NCI-H1436 treated with DMSO at 0.1 percent for 48 hours (cell line): Measurements from ENCODE around the gene LGALS9.

ENCODE experiments used
- DNase-seq: peaks from one replicate; lab custom pipeline; 2025; lab: John Stamatoyannopoulos, UW

LGALS9 gene

GRCh38 chr17:27603421-27603770 lies 27.6 kb upstream of the LGALS9 start:
- DNase-seq, result no peak

GRCh38 chr17:27603880-27604794 lies 26.9 kb upstream of the LGALS9 start:
- no peak for DNase-seq

DNA sequence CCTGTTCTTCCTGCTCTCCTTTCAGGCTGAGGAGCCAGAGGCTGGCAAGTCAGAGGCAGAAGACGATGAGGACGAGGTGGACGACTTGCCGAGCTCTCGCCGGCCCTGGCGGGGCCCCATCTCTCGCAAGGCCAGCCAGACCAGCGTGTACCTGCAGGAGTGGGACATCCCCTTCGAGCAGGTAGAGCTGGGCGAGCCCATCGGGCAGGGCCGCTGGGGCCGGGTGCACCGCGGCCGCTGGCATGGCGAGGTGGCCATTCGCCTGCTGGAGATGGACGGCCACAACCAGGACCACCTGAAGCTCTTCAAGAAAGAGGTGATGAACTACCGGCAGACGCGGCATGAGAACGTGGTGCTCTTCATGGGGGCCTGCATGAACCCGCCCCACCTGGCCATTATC lies 25.6 kb upstream of the LGALS9 start:
- DNase-seq, result no peak

DNA sequence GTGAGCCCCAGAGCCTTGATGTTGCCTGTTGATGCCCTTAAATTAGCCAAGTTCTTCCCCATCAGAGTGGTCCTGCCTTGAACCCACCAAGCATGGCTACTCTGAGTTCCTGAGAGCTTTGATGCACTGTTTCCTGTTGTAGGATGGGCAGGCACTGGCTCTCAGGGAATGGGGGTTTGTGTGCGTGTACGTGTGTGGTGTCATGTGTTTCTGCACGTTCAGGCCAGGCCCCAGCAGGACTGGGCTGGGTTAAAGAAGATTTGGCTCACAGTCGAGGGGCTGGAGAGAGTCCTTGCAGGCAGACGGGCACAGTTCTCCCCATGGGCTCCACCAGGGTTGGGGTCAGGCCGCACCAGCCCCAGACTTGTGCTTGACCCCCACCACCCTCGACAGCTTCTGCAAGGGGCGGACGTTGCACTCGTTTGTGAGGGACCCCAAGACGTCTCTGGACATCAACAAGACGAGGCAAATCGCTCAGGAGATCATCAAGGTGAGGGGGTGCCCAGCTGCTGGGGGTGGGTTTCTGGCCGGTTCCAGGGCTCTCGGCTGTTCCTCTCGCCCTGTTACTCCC lies 23.4 kb upstream of the LGALS9 start:
- DNase-seq, result no peak

DNA sequence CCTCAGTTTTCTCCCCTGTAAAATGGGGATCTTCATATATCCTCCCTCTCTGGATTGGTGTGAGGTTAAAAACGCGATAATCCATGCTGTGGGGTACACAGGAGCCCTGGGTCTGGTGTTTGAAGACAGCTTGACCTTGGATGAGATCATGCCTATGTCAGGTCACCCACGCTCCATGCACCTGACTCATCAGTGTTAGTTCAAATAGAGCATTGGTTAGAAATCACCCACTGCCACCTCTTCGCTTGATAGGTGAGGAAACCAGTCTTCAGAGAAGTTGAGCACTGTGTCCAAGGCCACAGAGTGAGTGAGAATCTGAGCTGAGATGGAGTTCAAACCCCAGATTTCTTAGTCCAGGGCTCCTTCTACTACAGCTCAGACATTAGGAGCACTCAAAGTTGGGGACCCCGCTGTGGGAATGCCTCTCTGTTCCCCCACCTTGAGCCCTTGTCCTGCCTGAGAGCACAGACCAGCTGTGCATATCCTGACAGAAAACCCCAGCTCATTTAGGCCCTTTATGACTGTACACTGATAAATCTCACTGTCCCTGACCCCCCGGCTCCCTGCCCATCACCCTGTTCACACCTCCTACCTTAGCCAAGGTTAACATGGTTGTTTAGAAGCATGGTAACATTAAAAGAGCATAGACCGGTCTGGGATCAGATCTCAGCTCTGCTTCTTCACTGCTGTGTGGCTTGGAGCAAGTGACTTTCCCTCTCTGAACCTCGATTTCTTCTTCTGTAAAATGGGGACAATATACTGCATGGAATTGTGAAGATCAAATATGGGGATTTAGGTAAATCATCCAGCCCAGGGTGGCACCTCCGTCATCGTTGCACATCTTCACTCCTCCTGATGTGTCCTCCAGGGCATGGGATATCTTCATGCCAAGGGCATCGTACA lies 22.4 kb upstream of the LGALS9 start:
- DNase-seq, result no peak

DNA sequence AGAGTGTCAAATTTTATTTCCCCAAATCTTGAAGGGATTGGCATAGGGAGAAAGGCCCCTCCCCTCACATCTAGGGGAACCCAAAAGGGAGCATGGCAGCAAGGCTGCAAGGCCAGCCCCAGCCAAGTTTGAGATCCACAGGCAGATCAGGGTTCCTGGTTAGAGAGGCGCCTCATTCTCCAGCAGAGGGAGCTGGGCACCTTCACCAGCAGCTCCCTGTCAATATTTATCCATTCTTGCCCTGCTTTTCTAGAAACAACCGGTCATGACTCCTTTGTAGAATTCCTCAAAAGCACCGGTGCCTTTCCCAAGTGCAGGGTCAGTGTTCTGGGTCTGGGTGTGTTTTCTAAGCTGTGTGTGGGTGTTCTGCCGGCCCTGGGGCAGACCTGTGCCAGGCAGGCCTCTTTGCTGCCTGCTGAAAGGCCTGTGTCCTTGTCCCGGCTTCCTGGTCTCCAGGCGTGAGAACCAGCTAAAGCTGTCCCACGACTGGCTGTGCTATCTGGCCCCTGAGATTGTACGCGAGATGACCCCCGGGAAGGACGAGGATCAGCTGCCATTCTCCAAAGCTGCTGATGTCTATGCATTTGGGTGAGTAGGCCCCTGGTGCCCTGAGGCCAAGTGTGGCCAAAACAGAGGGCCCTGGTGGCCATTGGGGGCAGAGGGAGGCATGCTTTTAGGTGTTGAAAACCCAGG lies 21.2 kb upstream of the LGALS9 start:
- DNase-seq, result no peak

DNA sequence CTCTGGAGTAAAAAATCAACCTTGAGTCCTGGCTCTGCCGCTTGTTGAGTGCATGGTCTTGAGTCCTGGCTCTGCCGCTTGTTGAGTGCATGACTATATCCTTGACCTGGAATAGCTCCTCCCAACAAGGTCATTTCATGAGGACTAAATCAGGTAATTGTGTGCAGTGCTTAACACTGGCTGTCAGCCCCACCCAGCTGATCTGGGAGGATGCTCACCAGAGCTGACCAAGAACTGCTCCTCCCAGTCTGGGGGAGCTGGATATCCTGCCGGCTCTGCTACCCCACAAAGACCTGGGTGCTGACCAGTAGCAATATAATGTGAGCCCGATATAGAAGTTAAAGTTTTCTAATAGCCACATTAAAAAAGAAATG lies 20.7 kb upstream of the LGALS9 start:
- no peak for DNase-seq

GRCh38 chr17:27612160-27612770 lies 18.7 kb upstream of the LGALS9 start:
- no peak for DNase-seq

GRCh38 chr17:27613433-27613832 lies 17.6 kb upstream of the LGALS9 start:
- no peak for DNase-seq

DNA sequence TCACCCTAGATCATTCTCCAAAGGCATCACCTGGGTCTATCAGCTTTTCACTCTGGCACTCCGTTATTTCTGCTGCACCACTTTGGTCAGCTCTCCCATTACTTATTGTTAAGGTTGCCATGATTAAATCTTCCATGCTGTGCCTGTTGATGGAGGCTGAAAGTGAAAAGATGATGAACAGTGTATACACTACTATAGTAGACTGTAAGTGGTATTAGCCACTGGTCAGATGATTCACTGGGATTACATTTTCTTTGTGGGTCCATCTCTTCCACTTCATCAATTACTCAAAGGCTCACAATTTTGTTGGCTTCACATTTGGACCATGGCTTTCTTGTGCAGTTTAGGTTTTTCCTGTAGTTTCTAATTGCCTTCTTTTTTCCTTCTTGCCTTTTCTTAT lies 15.9 kb upstream of the LGALS9 start:
- DNase-seq, result no peak

- DNase-seq, result no peak
Measured at GRCh38 chr17:27616414-27616813, 14.6 kb upstream of the LGALS9 start.

DNA sequence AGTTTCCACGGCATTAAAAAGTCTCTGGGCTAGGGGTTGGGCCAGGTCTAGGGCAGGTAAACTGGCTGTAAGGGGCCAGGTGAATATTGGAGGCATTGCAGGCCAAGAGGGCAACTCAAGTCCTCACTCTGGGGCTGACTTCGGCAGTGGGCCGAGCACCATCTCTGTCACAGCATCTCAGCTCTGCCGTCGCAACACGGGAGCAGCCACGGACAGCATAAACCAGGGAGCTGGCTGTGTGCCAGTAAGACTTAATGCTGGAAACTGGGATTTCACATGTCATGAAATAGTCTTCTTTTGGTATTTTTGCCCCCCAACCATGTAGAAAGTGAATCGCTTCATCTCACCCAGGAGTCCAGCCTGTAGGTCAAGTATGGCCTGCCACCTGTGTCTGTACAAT lies 12.6 kb upstream of the LGALS9 start:
- no peak for DNase-seq

- no peak for DNase-seq
Measured at GRCh38 chr17:27620721-27621120, 10.3 kb upstream of the LGALS9 start.

DNA sequence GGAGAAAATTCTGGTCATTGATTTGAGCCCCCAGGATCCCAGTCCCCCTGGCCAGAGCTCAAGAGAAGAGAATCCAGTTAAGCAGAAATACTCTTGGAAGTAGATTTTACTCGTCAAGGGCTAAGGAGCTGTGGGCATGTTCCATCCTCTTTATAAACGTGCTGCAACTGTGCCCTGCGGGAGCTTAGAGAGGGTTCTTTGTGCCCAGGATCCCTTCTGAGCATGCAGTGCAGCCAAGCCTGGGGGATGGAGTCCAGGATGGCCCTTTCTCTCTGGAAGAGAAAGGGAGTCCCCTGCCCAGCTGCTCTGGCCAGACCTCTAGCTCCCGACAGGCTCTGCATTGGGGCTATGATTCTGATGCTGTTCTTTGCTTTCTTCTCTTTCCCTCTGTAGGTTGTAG lies 9.5 kb upstream of the LGALS9 start:
- DNase-seq, result no peak

DNA sequence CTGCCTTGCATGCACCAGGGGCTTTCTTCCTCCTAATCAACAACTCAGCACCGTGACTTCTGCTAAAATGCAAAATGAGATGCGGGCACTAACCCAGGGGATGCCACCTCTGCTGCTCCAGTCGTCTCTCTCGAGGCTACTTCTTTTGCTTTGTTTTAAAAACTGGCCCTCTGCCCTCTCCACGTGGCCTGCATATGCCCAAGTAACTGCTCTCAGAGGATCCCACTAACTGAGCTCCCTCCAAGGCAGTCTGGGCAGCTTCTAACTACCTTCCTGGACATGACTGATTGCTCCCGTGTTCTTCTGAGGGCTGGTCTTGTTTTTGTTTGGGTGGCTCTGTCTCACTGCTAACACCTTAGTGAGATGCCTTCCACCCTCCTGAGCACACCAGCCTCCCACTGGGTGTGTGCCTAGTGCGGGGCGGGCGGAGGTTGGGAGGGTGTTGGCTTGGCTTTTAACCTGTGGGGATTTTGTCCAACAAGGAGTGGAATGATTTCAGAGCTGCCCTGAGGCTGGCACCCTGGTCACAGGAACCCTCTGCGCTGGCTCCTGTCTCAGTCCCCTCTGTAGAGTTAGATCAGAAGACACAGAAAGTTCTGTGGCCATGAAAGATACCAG lies 8.9 kb upstream of the LGALS9 start:
- DNase-seq, result no peak

DNA sequence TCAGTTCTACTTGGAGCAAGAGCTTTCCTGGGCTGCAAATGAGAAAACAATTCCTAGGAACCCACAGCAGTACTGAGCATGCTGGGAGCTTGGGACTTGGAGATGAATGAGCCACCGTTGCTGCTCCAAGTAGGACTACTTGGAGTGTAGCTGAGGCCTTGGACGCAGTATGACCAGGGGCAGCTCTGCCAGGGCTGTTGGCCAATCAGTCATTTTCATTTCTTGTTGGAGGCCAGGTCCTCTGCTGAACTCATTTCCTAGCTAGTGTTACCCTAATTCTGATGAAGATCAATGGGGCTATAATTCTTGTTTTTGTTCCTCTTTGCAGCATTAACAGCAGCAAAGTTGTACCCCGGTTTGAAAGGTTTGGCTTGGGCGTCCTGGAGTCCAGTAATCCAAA lies 8.0 kb upstream of the LGALS9 start:
- no peak for DNase-seq

- DNase-seq, result no peak
Measured at GRCh38 chr17:27623614-27624013, 7.4 kb upstream of the LGALS9 start.

- DNase-seq, result no peak
Measured at GRCh38 chr17:27624539-27624938, 6.4 kb upstream of the LGALS9 start.

DNA sequence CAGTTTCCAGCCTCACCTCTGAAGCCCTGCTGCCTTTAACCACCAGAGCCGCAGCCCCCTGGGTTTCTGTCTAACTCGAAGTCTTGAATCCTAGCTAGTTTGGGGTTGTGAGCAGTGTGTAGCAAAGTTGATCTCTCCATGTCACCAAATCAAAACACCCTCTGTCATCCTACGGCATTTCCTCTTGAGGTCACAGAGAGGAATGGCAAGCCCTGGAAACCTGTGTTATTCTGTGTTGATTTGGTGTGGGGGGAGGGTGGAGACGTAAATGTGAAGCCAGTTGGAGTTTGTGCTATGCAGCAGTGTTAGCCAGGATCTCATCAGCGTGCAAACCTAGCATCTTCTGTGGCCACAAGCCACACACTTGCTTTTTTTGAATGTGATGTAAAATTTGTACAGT lies 5.1 kb upstream of the LGALS9 start:
- no peak for DNase-seq

DNA sequence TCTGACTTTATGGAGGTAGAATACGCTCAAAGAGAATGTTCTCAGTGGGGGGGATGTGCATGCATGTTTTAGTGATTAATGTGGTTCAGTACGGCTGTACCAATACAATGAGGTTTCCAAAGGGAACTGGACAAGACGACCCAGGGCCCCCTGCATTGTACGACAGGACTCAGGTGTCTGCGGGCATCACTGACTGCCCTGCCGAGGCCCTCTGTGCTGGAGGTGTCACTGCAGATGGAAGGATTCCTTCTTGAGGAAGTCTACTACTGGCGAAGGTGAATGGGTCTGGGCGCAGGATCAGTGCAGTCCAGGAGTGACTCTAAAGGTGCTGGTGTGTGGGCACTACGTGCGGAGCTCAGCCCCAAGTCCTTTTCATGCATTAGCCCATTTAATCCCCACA lies 3.5 kb upstream of the LGALS9 start:
- DNase-seq, result no peak

DNA sequence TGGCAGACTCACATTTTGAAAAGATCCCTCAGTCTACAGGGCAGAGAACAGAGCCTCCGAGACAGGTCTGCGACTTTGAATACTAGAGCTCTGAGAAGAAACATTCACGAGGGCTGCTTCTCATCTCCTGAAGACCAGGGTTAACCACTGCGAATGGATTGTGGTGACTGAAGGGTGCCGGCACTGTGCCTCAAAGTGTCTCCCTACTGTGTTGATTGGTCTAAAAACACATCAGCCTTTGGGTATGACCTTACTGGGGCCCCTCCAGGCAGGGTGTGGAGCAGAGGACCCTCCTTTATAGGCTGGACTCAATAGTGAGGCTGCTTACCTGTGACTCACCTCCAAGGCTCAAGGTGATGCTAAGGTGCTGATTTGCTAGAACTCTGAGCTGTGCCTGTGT lies 2.6 kb upstream of the LGALS9 start:
- no peak for DNase-seq
